ENCODE data around the gene TFPI.

The TFPI gene

DNA sequence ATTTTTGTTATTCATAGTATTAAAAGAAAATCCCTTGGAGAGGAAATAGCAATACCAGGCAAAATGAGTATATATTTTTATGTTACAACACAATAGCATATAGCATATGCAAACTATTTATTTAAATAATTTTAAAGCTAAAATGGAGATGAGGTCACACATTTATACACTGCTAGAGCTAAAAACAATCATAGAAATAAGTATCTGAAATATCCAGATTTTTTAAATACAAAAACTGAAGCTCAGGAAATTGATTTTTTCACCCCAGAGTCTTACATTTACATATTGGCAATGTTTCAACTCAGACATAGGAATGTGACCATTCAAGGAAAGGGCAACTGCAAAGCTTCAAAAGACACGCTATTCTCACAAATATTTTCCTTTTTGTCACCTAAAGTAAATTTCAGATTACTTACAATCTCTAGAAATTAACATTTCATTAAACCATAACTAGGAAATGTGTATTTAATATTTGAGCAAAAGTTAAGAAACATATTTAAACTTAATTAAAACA lies 8.9 kb downstream of the TFPI start:
- Histone ChIP-seq H3K27ac (ENCODE audit: low read depth, low read length) (no peak overlapping the region), H3K27me3 (ENCODE audit: low read length) (no peaks in the 10 kb centered on the region), H3K36me3 (ENCODE audit: low read length) (no peaks in the 10 kb centered on the region), H3K9me3 (ENCODE audit: insufficient read depth, low read length) (no peaks in the 10 kb centered on the region), H3K9ac (ENCODE audit: low read length) (no peak overlapping the region), H3K4me2 (ENCODE audit: low read depth, low read length, poor library complexity, severe bottlenecking) (no peak overlapping the region), H2AFZ (ENCODE audit: low read depth, low read length, severe bottlenecking) (no peak overlapping the region), H3K79me2 (ENCODE audit: insufficient read depth, low read length) (no peaks in the 10 kb centered on the region), H3K4me3 (ENCODE audit: insufficient read depth, low read length, poor library complexity, severe bottlenecking) (no peak overlapping the region), H4K20me1 (ENCODE audit: low read depth, low read length) (no peaks in the 10 kb centered on the region), H3K9me2 (replicated peaks; ENCODE audit: insufficient read depth, low read length) (no peaks in the 10 kb centered on the region), H3F3A (ENCODE audit: insufficient read depth) (no peaks in the 10 kb centered on the region)
- no peak for TF ChIP-seq EZH2phosphoT487 (conservative IDR thresholded peaks at IDR 0.05; ENCODE audit: low read length)
- TF ChIP-seq, protein P1, sequence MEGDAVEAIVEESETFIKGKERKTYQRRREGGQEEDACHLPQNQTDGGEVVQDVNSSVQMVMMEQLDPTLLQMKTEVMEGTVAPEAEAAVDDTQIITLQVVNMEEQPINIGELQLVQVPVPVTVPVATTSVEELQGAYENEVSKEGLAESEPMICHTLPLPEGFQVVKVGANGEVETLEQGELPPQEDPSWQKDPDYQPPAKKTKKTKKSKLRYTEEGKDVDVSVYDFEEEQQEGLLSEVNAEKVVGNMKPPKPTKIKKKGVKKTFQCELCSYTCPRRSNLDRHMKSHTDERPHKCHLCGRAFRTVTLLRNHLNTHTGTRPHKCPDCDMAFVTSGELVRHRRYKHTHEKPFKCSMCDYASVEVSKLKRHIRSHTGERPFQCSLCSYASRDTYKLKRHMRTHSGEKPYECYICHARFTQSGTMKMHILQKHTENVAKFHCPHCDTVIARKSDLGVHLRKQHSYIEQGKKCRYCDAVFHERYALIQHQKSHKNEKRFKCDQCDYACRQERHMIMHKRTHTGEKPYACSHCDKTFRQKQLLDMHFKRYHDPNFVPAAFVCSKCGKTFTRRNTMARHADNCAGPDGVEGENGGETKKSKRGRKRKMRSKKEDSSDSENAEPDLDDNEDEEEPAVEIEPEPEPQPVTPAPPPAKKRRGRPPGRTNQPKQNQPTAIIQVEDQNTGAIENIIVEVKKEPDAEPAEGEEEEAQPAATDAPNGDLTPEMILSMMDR (IDR thresholded peaks at IDR 0.05; ENCODE audit: insufficient read depth, low read length, poor library complexity, severe bottlenecking), result no peak

DNA sequence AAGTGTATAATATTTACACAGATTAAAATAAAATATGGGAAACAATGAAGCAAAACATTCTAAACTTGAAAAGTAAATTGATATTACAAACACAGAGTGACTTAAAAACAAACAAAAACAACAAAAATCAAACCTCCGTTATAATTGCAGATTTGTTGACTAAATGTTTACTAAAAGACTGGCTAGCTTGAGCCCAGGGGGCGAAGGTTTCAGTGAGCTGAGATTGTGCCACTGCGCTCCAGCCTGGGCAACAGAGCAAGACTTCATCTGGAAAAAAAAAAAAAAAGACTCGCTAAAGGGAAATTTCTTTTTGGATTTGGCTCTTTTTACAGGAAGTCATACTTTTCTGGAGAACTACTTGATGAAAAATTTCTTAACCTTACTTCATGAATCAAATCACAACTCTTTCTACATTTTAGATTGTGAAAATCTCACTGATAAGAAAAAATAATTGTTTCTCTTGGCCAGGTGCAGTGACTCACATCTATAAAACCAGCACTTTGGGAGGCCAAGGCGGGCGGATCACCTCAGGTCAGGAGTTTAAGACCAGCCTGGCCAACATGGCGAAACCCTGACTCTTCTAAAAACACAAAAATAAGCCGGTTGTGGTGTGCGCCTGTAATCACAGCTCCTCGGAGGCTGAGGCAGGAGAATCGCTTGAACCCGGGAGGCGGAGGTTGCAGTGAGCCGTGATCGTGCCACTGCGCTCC lies 9.7 kb downstream of the TFPI start:
- H4K20me1 ChIP-seq (ENCODE audit: low read depth, low read length), result no peaks in the 10 kb centered on the region
- no peak overlapping the region for H3K4me2 ChIP-seq (ENCODE audit: low read depth, low read length, poor library complexity, severe bottlenecking)
- no peak overlapping the region for H3K27ac ChIP-seq (ENCODE audit: low read depth, low read length)

DNA sequence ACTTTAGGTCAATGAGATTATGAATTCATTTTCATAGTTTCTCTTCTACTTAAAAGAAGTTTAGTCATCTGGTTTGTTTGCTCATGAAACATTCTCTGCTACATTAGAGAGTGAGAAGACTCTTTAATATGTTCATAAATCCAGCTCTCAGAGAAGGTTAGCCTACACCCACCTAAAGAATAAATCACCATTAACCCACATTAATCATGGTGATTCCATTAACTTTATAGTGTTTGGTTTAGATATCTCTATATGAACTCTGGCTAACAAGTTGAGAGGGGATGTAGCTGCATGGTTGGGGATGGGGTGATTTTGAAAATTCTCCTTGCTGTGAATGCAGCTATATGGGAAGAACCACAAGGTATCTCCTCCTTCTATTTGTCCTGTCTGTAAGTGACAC lies 10.7 kb downstream of the TFPI start:
- H3K9me2 ChIP-seq (replicated peaks; ENCODE audit: insufficient read depth, low read length), result no peaks in the 10 kb centered on the region
- H3K36me3 ChIP-seq (ENCODE audit: low read length), result no peaks in the 10 kb centered on the region
- TF ChIP-seq EZH2phosphoT487 (conservative IDR thresholded peaks at IDR 0.05; ENCODE audit: low read length), result no peak
- TF ChIP-seq, protein P1 (IDR thresholded peaks at IDR 0.05; ENCODE audit: insufficient read depth, low read length, poor library complexity, severe bottlenecking), result no peak
- no peak overlapping the region for H3K4me2 ChIP-seq (ENCODE audit: low read depth, low read length, poor library complexity, severe bottlenecking)
- H3K27ac ChIP-seq (ENCODE audit: low read depth, low read length), result no peak overlapping the region
- H3K27me3 ChIP-seq (ENCODE audit: low read length), result no peaks in the 10 kb centered on the region
- H3K79me2 ChIP-seq (ENCODE audit: insufficient read depth, low read length), result no peaks in the 10 kb centered on the region
- no peak overlapping the region for H3K9ac ChIP-seq (ENCODE audit: low read length)
- no peak overlapping the region for H2AFZ ChIP-seq (ENCODE audit: low read depth, low read length, severe bottlenecking)
- H3F3A ChIP-seq (ENCODE audit: insufficient read depth), result no peaks in the 10 kb centered on the region
- H3K9me3 ChIP-seq (ENCODE audit: insufficient read depth, low read length), result no peaks in the 10 kb centered on the region
- H4K20me1 ChIP-seq (ENCODE audit: low read depth, low read length), result no peaks in the 10 kb centered on the region
- no peak overlapping the region for H3K4me3 ChIP-seq (ENCODE audit: insufficient read depth, low read length, poor library complexity, severe bottlenecking)

More for the DNA sequence above, 9.7 kb downstream of the TFPI start:
- Histone ChIP-seq H3K9me2 (replicated peaks; ENCODE audit: insufficient read depth, low read length) (no peaks in the 10 kb centered on the region), H3K9me3 (ENCODE audit: insufficient read depth, low read length) (no peaks in the 10 kb centered on the region), H3K4me3 (ENCODE audit: insufficient read depth, low read length, poor library complexity, severe bottlenecking) (no peak overlapping the region), H3K9ac (ENCODE audit: low read length) (no peak overlapping the region), H3K27me3 (ENCODE audit: low read length) (no peaks in the 10 kb centered on the region), H3K36me3 (ENCODE audit: low read length) (no peaks in the 10 kb centered on the region), H2AFZ (ENCODE audit: low read depth, low read length, severe bottlenecking) (no peak overlapping the region), H3F3A (ENCODE audit: insufficient read depth) (no peaks in the 10 kb centered on the region), H3K79me2 (ENCODE audit: insufficient read depth, low read length) (no peaks in the 10 kb centered on the region)
- no peak for TF ChIP-seq EZH2phosphoT487 (conservative IDR thresholded peaks at IDR 0.05; ENCODE audit: low read length)

DNA sequence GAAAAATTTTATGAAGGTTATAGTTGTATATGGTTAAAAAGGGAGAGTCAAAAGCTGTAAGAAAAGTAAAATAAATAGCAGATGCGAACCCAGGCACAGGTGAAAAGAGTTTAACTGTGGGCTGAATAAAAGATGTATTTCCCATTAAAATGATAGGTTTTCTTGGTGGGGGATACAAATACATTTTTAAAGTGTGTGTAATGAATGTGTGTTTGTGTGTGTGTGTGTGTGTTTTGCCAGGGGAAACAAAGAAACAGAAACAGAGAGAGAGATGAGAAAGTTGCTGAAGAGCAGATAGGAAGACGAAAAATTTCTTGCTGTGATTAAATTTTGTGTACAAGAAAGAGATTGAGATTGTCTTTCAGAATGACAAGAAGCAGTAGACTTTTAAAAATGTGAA lies 12.1 kb downstream of the TFPI start:
- Histone ChIP-seq H3K27me3 (ENCODE audit: low read length) (no peaks in the 10 kb centered on the region), H3F3A (ENCODE audit: insufficient read depth) (no peaks in the 10 kb centered on the region), H3K79me2 (ENCODE audit: insufficient read depth, low read length) (no peaks in the 10 kb centered on the region), H3K36me3 (ENCODE audit: low read length) (no peaks in the 10 kb centered on the region), H3K4me2 (ENCODE audit: low read depth, low read length, poor library complexity, severe bottlenecking) (no peak overlapping the region), H3K9ac (ENCODE audit: low read length) (no peak overlapping the region), H3K9me2 (replicated peaks; ENCODE audit: insufficient read depth, low read length) (no peaks in the 10 kb centered on the region), H3K9me3 (ENCODE audit: insufficient read depth, low read length) (no peaks in the 10 kb centered on the region), H2AFZ (ENCODE audit: low read depth, low read length, severe bottlenecking) (no peak overlapping the region), H3K4me3 (ENCODE audit: insufficient read depth, low read length, poor library complexity, severe bottlenecking) (no peak overlapping the region), H3K27ac (ENCODE audit: low read depth, low read length) (no peak overlapping the region), H4K20me1 (ENCODE audit: low read depth, low read length) (no peaks in the 10 kb centered on the region)
- no peak for TF ChIP-seq EZH2phosphoT487 (conservative IDR thresholded peaks at IDR 0.05; ENCODE audit: low read length)
- TF ChIP-seq, protein P1 (IDR thresholded peaks at IDR 0.05; ENCODE audit: insufficient read depth, low read length, poor library complexity, severe bottlenecking), result no peak

Data from SU-DHL-6 (cell line).